Measurements from ENCODE around the gene IQGAP2. TPM values are rescaled to one million over a fixed set of nuclear protein-coding genes. Genes with fewer than 3 reads are reported as not detected.

IQGAP2 gene
- total RNA-seq, 1 donor, result 0.36 TPM

DNA sequence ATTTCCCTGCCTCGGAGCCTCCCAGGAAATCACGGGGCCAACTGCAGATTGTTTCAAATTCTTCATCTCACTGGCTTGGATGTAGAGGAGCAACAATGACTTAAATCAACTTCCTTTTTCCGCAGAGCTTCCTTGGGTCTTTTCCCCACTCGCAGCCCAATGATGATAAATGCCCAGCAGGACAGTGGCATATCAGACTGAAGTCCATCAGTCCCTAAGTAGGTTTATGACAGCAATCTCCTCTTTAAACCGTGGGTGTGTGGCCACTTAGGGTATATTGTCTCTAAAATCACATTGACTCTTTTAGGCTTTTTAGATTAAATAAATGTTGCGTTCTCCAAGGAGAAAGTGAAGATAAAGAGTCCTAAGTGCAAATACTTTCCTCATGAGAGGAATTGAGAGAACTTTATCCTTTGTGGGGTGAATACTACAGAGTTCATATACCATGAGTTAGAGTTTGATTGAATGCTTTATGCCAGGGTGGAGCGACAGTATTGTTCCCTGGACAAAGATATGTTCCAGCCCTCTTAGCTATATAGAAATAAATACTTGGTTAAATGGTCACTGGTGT is 59.1 kb downstream of the IQGAP2 start:
- Histone ChIP-seq H2AFZ (ENCODE audit: low read length) (no peak overlapping the region), H3K4me2 (ENCODE audit: insufficient read depth, low read length) (no peak overlapping the region), H3K79me2 (ENCODE audit: insufficient read depth, low read length) (no peaks in the 10 kb centered on the region), H3K27ac (ENCODE audit: low read depth, low read length) (no peak overlapping the region), H3K36me3 (ENCODE audit: insufficient read depth, low read length) (no peaks in the 10 kb centered on the region), H3K4me3 (ENCODE audit: insufficient read depth, low read length) (no peak overlapping the region), H3K4me1 (ENCODE audit: insufficient read depth, low read length) (no peaks in the 10 kb centered on the region), H3K9me3 (ENCODE audit: low read depth, low read length) (no peaks in the 10 kb centered on the region), H3K27me3 (ENCODE audit: insufficient read depth, low read length) (no peaks in the 10 kb centered on the region), H4K20me1 (ENCODE audit: insufficient read depth, low read length) (no peaks in the 10 kb centered on the region)
- DNase-seq (ENCODE audit: insufficient read length, low spot score, missing footprints), result no peak
- TF ChIP-seq, protein P1, sequence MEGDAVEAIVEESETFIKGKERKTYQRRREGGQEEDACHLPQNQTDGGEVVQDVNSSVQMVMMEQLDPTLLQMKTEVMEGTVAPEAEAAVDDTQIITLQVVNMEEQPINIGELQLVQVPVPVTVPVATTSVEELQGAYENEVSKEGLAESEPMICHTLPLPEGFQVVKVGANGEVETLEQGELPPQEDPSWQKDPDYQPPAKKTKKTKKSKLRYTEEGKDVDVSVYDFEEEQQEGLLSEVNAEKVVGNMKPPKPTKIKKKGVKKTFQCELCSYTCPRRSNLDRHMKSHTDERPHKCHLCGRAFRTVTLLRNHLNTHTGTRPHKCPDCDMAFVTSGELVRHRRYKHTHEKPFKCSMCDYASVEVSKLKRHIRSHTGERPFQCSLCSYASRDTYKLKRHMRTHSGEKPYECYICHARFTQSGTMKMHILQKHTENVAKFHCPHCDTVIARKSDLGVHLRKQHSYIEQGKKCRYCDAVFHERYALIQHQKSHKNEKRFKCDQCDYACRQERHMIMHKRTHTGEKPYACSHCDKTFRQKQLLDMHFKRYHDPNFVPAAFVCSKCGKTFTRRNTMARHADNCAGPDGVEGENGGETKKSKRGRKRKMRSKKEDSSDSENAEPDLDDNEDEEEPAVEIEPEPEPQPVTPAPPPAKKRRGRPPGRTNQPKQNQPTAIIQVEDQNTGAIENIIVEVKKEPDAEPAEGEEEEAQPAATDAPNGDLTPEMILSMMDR (IDR thresholded peaks at IDR 0.05; ENCODE audit: extremely low read depth, low read depth, low read length), result no peak

DNA sequence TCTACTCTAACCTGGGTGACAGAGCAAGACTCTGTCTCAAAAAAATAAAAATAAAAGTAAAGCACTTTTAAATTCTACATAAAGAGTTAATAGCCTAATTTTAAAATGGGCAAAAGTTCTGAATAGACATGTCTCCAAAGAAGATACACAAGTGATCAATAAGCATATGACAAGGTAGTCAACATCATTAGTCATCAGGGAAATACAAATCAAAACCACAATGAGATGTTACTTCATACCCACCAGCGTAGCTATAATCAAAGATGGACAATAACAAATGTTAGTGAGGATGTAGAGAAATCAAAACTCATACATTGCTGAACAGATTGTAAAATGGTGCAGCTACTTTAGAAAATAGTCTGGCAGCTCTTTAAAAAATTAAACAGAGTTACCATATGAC is 64.1 kb downstream of the IQGAP2 start:
- no peak for DNase-seq (ENCODE audit: insufficient read length, low spot score, missing footprints)
- H3K36me3 ChIP-seq (ENCODE audit: insufficient read depth, low read length), result no peaks in the 10 kb centered on the region
- no peaks in the 10 kb centered on the region for H3K27me3 ChIP-seq (ENCODE audit: insufficient read depth, low read length)
- TF ChIP-seq, protein P1 (IDR thresholded peaks at IDR 0.05; ENCODE audit: extremely low read depth, low read depth, low read length), result no peak
- no peaks in the 10 kb centered on the region for H3K4me1 ChIP-seq (ENCODE audit: insufficient read depth, low read length)
- H3K79me2 ChIP-seq (ENCODE audit: insufficient read depth, low read length), result no peaks in the 10 kb centered on the region
- no peak overlapping the region for H3K4me3 ChIP-seq (ENCODE audit: insufficient read depth, low read length)
- no peaks in the 10 kb centered on the region for H3K9me3 ChIP-seq (ENCODE audit: low read depth, low read length)
- no peak overlapping the region for H3K4me2 ChIP-seq (ENCODE audit: insufficient read depth, low read length)
- no peaks in the 10 kb centered on the region for H4K20me1 ChIP-seq (ENCODE audit: insufficient read depth, low read length)
- no peak overlapping the region for H2AFZ ChIP-seq (ENCODE audit: low read length)
- H3K27ac ChIP-seq (ENCODE audit: low read depth, low read length), result no peak overlapping the region

DNA sequence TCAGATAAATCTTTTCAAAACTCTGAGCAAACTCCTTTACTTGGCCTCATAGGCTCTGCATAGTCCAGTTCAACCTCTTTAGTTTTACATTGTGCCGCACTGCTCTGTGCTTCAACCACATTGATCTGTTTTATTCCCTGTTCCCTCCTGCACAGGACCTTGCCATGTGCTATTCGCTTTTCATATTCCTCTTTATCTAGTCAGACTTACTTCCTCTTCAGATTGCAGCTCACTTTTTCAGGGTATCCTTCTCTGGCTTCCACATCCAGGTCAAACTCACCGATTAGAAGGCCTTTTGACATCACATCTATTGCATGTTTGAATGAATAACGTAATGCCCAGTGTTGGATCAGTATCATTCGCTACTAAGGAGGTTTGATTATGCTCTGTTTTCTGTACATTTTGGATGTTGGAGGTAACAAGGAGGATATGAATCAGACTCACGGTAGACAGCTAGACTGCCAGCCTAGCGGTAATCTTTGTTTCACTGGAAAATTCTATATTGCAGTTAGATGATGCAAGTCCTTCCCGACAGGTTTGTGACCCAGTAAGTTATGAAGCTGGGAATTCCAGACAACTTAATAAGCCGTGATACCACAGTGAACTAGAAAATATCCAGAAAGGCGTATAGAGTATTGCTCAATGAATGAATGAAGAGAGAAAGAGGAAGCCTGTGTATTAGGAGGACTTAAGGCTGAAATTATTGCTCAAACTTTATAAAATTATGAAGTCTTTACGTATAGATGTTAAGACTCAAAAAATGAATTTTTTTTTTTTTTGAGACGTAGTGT is 65.7 kb downstream of the IQGAP2 start:
- H3K4me2 ChIP-seq (ENCODE audit: insufficient read depth, low read length), result no peak overlapping the region
- TF ChIP-seq, protein P1 (IDR thresholded peaks at IDR 0.05; ENCODE audit: extremely low read depth, low read depth, low read length), result no peak
- no peaks in the 10 kb centered on the region for H4K20me1 ChIP-seq (ENCODE audit: insufficient read depth, low read length)
- no peaks in the 10 kb centered on the region for H3K36me3 ChIP-seq (ENCODE audit: insufficient read depth, low read length)
- H2AFZ ChIP-seq (ENCODE audit: low read length), result no peak overlapping the region
- no peaks in the 10 kb centered on the region for H3K4me1 ChIP-seq (ENCODE audit: insufficient read depth, low read length)
- no peak for DNase-seq (ENCODE audit: insufficient read length, low spot score, missing footprints)
- no peaks in the 10 kb centered on the region for H3K79me2 ChIP-seq (ENCODE audit: insufficient read depth, low read length)
- no peaks in the 10 kb centered on the region for H3K9me3 ChIP-seq (ENCODE audit: low read depth, low read length)
- no peaks in the 10 kb centered on the region for H3K27me3 ChIP-seq (ENCODE audit: insufficient read depth, low read length)
- H3K27ac ChIP-seq (ENCODE audit: low read depth, low read length), result no peak overlapping the region
- no peak overlapping the region for H3K4me3 ChIP-seq (ENCODE audit: insufficient read depth, low read length)

DNA sequence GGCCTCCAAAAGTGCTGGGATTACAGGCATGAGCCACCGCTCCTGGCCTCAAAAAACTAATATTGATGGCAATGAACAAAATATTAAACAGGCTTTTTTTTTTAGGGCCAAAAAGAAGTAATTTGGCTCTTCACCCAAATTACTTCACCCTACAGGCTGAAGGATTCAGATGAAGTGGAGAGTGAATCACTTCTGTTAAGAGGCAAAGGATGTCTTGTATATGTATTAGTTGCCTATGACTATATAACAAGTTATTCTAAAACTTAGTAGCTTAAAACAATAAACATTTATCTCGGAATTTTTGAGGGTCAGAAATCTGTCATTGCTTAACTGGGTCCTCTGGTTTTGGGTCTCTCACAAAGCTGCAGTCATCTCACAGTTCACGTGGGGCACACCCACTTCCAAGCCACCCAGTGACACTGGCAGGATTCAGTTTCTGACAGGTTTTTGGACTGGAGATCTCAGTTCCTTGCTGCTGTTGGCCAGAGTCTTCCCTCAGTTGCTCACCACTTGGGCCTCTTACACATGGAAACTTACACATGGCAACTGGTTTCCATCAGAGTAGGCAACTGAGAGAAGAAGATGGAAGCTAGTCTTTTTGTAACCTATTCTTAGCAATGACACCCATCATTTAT is 66.7 kb downstream of the IQGAP2 start:
- no peak overlapping the region for H3K4me2 ChIP-seq (ENCODE audit: insufficient read depth, low read length)
- H2AFZ ChIP-seq (ENCODE audit: low read length), result no peak overlapping the region
- H4K20me1 ChIP-seq (ENCODE audit: insufficient read depth, low read length), result no peaks in the 10 kb centered on the region
- H3K27ac ChIP-seq (ENCODE audit: low read depth, low read length), result no peak overlapping the region
- no peaks in the 10 kb centered on the region for H3K79me2 ChIP-seq (ENCODE audit: insufficient read depth, low read length)
- H3K4me3 ChIP-seq (ENCODE audit: insufficient read depth, low read length), result no peak overlapping the region
- no peaks in the 10 kb centered on the region for H3K9me3 ChIP-seq (ENCODE audit: low read depth, low read length)
- no peaks in the 10 kb centered on the region for H3K36me3 ChIP-seq (ENCODE audit: insufficient read depth, low read length)
- no peaks in the 10 kb centered on the region for H3K4me1 ChIP-seq (ENCODE audit: insufficient read depth, low read length)
- no peaks in the 10 kb centered on the region for H3K27me3 ChIP-seq (ENCODE audit: insufficient read depth, low read length)
- TF ChIP-seq, protein P1 (IDR thresholded peaks at IDR 0.05; ENCODE audit: extremely low read depth, low read depth, low read length), result no peak
- no peak for DNase-seq (ENCODE audit: insufficient read length, low spot score, missing footprints)

Data from osteoblast (primary cell).